Germinal center (tissue), 1 donor: ENCODE results near the gene STAT3.
"Not testable (repeated sequence)": the region's sequence is repeated elsewhere in the genome, so short reads cannot be mapped to it uniquely, and the experiment has no call there.

Source experiments
- DNase-seq: peaks from one replicate; pipeline ENCODE4 v3.0.0; 2012; ENCODE audit warnings: mixed read lengths, low spot score

STAT3 gene

DNA sequence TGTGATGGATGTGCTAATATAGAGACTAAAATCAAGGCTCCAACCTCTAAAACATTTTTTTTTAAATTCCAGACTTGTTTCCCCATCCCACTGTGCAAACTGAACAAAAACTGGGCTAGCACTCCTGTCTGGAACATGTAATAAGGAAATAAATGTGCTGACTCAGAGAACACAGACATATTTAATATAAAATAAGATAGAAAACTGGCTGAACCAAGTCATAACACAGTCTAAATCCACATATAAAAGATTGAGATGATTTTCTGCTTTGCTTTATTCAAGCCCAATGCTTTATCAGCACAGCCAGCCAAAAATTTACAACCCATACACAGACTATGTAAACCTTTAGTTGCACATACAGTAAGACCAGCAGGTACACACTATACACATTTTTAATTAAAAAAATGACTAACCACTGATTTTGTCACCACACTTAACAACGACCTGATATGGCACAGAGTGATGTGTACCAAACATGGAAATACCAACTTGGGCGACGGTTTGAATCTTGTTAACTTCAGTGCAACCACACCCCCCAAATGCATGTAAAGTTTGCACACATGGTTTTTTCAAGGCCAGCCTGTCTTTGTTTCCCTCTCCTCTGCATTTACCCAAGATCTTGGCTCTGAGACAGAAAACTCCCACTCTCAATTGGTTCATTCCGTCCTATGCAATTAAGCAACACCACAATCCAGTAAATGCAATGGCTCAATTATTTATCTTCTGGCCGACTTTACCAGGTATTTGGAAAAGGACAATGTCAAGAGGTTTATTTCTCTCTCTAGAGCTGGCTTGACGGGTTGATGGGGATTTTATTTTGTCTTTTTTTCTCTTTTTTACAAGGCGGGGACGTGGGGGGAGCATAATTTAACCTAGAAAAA is 1.2 kb downstream of the STAT3 start:
- DNase-seq, result no peak

DNA sequence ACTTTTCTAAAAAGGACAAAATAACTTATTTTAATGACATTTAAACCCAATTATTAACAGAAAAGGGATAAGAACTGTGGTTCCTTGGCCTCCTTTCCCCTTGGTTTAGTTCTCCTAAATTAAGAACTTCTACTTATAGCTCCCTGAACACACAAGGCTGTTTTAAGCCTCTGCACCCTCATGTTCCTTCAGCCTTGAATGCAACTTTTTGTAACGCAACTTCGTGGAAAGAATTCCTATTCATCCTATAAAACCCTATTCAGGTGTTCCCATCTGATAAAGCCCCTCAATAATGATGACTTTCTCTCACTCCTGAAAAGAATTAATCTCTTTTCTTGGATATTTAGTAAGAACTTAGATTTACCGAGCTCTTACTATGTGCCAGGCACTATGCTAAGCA is 6.3 kb downstream of the STAT3 start:
- DNase-seq, result no peak

DNA sequence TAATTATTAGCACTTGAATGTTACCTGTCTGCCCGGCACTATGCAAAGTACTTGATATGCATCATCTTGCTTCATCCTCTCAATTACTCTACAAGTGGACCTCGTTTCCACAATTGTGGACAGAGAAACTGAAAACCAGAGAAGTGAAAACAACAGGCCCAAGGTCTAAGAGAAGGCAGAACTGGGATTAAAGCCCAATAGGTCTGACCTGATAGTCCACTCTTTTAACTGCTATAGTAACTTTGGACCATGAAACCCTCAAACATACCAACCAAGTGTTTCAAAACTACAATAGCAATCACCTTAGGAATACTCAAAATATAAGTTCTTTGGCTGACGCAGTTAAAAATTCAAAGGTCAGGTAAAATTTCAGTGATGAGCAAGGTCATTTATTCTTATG is 7.3 kb downstream of the STAT3 start:
- DNase-seq, result no peak

DNA sequence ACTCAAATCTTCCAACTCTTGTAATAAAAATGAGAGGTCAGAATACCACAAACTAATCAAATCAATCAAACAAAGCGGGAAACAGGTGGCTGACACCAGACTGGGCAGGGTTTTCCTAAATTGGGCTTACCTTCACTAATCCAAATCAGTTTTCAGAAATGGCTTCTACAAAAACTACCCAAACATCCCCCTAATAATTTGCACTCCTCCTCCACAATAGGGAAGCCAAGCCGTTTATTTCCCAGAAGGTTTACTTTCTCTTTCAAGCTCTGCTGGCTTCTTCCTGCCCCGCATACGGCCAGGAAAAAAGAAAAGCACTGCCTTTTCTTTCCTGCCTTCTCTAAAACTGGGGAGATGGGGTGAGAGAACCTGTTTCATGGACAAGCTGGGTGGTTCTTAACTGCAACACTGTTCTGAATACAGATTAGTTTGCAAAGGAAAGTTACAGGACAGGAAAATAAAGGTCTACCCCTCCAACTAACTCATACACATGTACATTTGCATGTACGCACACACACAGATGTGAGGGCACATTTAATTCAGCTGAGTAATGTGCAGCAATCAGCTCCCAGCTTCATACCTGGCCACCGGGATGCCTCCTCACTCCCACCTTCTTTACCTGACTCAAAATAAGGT is 9.2 kb downstream of the STAT3 start:
- peak; percentile 50 for DNase-seq

DNA sequence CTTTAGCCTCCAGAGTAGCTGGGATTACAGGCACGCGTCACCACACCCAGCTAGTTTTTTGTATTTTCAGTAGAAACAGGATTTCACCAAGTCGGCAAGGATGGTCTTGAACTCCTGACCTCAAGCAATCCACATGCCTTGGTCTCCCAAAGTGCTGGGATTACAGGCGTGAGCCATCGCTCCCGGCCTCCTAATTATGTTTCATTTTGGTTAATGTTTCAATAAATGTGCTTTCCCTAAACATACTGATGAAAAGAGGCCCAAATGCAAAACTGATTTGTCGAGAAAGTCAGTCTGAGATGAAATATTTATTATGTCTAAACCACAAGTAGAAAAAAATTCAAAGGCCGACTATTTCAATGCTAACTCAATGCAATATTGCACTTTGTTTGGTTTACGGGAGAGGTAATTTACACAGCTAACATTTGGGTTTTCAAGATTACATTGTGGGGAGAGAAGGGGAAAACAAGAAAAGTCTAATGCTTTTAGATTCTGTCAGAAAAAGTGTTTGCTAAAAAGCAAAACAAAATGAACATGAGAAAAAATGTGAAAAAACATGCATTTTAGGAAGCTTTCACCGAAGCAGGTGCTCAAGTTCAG is 9.8 kb downstream of the STAT3 start:
- no peak for DNase-seq

DNA sequence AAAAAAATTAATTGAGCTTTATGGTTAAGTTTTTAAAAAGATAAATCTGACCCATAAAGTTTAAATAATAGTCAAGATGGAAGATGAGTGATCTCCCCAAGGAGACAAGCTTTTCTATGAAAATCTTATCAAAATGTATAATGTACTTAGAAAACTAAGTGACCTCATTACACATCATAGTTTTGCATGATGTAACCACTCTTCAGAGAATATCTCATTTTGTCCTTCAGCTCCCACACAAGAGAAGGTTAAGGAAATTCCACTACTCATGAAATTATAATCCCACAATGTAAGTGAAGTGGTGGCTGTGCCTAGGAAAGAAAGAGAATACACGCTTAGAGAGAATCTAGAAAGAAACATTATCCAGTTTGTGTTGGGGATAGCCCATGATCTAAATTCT is 14.3 kb downstream of the STAT3 start:
- DNase-seq, result no peak

DNA sequence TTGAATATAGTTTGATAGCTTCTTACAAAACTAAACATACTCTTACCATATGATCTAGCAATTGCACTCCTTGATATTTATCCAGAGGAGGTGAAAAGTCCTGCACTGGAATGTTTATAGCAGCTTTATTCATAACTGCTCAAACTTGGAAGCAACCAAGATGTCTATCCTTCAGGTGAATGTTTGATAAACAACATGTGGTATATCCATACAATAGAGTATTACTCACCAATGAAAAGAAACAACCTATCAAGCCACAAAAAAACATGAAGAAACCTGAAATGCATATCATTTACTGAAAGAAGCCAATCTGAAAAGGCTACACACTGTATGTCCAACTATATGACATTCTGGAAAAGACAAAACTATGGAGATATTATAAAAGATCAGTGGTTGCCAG is 16.1 kb downstream of the STAT3 start:
- no peak for DNase-seq

DNA sequence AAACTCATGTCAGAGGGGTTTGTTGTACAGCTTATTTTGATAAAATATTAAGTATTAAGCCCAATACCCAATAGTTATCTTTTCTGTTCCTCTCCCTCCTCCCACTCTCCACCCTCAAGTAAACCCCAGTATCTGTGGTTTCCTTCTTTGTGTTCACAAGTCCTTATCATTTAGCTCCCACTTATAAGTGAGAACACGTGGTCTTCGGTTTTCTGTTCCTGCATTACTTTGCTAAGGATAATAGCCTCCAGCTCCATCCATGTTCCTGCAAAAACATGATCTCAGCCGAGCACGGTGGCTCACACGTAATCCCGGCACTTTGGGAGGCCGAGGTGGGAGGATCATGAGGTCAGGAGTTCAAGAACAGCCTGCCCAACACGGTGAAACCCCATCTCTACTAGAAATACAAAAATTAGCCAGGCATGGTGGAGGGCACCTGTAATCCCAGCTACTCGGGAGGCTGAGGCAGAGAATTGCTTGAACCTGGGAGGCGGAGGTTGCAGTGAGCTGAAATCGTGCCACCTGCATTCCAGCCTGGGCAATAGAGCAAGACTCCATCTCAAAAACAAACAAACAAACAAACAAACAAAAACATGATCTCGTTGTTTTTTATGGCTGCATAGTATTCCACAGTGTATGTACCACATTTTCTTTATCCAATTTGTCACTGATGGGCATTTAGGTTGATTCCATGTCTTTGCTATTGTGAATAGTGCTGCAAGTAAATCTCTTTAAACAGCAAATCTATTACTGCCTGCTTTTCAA is 19.3 kb downstream of the STAT3 start:
- DNase-seq, result not testable (repeated sequence)

DNA sequence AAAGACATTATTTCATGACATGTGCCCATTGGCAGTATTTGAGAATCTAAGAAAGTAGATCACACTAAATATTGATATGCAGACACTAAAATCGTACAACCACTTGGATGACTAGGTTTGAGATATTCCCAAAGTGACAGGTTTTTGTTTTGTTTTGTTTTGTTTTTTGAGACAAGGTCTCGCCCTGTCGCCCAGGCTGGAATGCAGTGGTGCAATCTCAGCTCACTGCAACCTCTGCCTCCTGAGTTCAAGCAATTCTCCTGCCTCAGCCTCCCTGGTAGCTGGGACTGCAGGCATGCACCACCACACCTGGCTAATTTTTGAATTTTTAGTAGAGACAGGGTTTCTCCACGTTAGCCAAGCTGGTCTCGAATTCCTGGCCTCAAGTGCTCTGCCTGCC is 19.9 kb downstream of the STAT3 start:
- DNase-seq, result not testable (repeated sequence)

DNA sequence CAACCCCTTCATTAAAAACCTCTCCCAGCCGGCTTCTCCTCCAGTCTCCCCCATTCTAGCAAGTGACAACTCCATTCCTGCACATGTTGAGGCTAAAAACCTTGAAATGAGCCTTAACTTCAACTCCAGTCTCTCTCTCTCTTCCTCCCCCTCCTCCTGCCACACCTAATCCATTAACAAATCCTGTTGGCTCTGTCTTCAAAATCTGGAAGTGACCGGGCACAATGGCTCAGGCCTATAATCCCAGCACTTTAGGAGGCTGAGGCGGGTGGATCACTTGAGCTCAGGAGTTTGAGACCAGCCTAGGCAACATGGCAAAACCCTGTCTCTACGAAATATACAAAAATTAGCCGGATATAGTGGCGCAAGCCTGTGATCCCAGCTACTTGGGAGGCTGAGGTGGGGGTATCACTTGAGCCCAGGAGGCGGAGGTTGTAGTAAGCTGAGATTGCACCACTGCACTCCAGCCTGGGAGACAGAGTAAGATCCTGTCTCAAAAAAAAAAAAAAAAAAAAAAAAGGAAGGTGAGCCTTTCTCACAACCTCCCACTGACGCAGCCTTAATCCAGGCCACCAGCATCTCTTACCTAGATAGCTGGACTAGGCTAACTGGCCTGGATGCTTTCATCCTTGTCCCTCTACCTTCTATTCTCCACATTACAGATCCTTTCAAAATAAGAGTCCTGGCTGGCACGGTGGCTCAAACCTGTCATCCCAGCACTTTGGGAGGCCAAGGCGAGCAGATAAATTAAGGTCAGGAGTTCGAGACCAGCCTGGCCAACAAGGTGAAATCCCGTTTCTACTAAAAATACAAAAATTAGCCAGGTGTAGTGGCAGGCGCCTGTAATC is 21.8 kb downstream of the STAT3 start:
- not testable (repeated sequence) for DNase-seq

DNA sequence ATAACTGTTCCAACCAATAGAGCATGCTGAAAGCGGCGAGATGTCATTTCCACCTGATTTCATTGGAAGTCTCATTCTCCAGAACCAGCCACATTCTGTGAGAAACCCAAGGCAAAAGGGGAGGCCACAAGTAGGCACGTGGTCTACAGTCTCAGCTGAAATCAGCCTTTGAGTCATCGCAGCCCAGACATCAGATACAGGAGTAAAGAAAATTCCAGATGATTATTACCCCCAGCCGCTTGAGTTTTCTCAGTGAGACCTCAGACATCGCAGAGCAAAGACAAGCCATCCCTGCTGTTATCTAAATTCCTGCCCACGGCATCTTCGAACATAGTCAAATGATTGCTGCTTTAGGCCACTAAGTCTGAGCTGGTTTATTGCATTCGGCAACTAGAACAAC is 23.1 kb downstream of the STAT3 start:
- no peak for DNase-seq

DNA sequence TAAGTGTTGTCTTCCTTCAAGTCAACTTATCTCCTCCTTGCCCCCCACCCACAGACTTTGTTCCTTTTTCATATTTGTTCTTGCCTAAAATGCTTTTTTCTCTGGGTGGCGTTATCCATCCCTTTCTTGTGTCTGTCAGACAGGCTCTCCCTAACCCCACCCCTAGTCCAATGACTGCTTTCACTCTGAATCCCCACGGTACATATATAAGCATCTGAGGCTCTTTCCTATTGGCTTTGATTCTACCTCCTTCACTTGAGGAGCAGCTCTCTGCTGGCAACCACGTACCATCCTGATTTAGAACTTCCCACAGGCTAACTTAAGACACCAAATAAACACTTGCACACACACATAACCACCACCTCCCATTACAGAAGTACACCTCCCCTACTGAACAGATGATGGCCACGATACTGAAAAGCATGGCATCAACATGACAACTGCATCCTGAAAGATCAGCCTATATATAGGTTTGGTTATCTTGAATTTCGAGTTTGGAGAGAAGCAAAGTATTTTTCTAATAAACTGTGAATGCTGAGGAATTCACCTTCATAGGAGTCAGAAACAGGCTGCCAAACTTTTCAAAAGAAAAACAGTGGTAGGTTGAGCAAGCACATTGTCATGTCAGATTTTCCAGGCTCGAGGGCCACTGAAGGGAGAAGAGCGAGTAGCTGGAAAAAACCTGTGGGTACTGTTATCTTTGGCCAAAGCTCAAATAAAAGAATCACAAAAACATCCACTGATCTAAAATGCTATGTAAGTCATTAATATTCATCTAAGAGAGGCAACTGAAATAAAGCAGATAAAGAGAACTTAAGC is 24.3 kb downstream of the STAT3 start:
- DNase-seq, result no peak

DNA sequence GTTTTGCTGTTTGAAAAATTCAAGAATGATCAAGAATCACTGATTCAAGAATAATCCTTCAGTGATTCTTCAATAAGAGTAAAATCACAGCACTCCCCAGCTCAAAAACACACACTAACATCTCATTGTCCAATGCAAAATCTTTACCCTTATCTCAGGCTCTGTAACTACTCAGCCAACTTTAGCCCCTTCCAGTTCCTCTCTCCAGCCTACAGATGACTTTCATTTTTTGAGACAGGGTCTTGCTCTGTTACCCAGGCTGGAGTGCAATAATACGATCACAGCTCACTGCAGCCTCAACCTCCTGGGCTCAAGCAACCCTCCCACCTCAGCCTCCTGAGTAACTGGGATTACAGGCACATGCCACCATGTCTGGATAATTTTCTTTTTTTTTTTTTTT is 25.0 kb downstream of the STAT3 start:
- no peak for DNase-seq

DNA sequence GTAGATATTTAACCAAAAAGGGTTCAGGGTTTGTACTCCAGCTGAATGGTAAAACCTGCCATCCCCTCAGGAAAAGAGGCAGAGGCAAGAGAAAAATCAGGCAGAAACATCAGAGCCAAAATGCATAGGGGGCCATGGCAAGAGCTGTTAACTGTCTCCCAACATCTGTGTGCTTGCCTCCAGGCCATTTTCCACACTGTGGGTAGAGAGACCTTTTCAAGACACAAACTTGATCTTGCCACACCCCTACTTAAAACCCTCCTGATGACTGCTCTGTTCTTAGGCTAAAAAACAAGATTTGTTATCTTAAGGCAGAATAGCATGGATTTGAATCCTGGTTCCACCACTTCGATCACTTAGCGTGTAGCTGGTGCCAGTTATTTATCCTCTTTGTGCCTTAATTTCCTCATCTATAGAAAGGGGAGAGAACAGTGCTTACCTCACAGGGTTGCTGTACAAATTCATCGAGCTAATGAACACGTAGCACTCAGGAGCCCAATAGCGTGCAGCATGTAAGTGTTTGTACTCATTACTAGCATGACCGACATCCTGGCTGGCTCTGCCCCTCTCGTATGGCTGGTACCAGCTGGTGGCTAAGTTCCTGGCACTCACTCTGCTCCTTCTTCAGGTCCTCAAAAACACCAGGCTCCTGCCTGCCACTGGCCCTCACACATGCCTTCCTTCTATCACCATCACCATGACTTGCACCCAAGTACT is 25.8 kb downstream of the STAT3 start:
- DNase-seq, result no peak

DNA sequence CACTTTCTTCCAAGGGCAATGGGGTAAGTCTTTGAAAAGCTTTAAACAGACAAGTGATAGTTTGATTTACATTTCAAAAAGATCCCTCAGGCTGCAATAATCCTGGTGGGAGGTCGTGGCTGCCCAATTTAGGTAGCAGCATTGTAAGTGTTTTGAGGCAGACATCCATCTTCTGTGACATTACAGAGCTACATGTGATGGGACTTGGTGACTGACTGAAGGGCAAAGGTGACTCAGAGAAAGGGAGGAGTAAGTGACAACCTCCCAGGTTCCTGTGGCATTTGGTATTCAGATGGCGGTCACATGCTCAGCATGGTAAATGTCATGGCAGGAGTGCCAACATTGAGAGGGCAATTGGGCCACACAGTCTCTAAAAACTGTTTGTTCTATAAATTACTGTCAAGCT is 26.5 kb downstream of the STAT3 start:
- no peak for DNase-seq

DNA sequence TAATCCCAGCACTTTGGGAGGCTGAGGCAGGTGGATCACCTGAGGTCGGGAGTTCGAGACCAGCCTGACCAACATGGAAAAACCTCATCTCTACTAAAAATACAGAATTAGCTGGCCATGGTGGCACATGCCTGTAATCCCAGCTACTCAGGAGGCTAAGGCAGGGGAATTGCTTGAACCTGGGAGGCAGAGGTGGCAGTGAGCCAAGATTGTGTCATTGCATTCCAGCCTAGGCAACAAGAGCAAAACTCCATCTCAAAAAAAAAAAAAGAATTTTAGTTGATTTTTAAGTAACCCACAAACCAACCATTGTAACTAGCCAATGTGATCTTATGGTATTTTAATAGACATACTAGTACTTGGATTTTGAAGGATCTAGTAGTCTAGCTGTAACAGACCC is 27.9 kb downstream of the STAT3 start:
- DNase-seq, result not testable (repeated sequence)

DNA sequence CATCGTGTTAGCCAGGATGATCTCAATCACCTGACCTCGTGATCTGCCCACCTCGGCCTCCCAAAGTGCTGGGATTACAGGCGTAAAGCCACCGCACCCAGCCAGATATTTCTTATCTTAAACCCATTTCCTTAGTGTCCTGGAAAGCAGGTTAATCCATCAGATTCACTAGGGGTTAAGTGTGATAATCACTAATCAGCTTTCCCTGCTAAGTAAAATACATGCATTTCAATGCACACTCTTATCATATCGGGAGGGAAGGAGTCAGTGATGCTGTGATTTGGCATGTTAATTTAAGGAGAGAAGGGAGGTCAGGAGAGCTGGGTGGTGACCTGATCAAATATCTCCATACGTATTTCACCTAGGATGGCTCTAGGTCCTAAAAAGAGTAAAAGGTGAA is 29.1 kb downstream of the STAT3 start:
- DNase-seq, result no peak

DNA sequence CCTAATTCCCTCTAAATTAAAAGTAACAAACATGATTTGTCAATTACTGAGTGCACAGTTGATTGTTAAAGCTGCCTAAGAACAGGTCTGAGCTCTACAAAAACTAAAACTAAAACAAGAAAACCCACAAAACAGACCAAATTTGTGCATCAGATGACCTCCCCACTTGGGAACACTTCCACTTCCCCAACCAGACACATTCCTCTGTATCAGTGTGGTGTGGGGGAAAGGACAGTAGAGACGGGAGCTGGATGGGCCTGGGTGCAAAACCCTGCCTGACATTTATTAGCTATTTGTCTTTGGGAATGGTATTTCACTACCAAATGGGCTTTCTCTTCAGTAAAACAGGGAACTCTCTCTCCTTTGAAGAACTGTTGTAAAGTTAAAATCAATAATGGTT is 29.8 kb downstream of the STAT3 start:
- DNase-seq, result no peak

DNA sequence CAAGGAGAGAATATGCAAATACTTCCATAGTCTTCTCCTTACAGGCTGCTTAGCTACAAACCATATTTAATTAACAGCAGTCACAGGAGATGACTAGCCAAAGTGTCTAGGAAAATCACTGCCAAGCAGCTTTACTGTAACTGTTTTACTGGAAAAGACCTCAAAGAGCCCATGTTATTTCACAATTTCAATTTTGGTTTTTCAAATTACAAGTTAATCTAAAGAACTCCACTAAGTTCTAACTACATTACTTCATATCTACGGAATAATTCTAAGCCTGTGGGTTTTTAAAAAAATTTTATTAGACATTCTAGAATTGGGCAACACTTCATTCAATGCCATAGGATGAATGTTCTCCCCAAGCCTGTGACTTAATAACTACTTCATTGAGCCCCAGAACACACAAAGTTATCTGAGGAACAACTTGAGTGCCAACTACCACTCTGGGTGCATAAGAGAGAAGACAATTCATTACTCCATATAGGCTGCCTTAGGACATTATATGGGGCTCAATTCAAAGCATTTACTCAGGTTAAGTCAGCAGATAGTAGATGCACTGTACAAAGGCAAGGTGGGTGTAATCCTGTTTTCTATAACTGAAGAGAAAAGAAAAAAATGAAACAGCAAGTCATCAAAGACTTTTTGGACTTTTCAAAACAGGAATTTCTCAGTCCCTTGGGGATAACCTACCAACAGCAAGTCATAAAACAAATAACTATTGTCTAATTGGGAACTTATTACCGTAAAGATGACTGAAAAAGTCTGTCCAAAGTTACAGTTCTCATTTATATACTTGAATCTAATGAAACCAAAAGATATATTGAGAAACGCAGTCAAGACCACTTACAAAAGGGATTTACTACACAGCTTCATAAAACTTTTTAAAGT is 33.0 kb downstream of the STAT3 start:
- no peak for DNase-seq
